ENCODE results near the gene NXF1.

GRCh38 chr11:62851807-62852522 is 46.7 kb upstream of the NXF1 start:
- no peak for TF ChIP-seq CTCF (conservative IDR thresholded peaks at IDR 0.05 in 1 of 2, IDR thresholded peaks at IDR 0.05 in 1 of 2; ENCODE audit: low read depth in 1 of 2, low read length in 2 of 2)
- no peak for TF ChIP-seq EZH2 (IDR thresholded peaks at IDR 0.05; ENCODE audit: low read length, missing control alignments)
